A549 (cell line): ENCODE results near the gene PFKFB4.

ENCODE experiments used
- FOSL2 ChIP-seq, 2 experiments: fragments of 450-650 bp in 1 of 2; fragments of >200 bp in 1 of 2; sonication (Bioruptor Twin) in 1 of 2; formaldehyde crosslinking; IDR thresholded peaks; 2 replicates each; pipeline versions ENCODE4 v1.5.0 to v1.6.1; 2016 to 2020; ENCODE audit warnings: mild to moderate bottlenecking in 1 of 2, moderate library complexity in 1 of 2
- JUN ChIP-seq, 2 experiments: fragments of >200 bp; sonication (Bioruptor Twin); formaldehyde crosslinking; IDR thresholded peaks; 2 replicates in 1 of 2; 3 replicates in 1 of 2; pipeline ENCODE4 v1.6.1; 2016 to 2017
- PBX3 ChIP-seq: IDR thresholded peaks from 2 replicates; pipeline ENCODE4 v1.6.1; 2012
- POLR2A ChIP-seq: IDR thresholded peaks from 2 replicates; pipeline ENCODE4 v1.6.1; 2012; ENCODE audit warnings: mild to moderate bottlenecking, low read length
- RCOR1 ChIP-seq: fragments of 150-350 bp; IDR thresholded peaks from 2 replicates; pipeline ENCODE4 v1.6.1; 2014; ENCODE audit warnings: antibody characterized with exemption, low read length, low read depth

GRCh38 chr3:48468329-48468731 lies 88.3 kb downstream of the PFKFB4 start:
- no peak for TF ChIP-seq FOSL2 (IDR thresholded peaks at IDR 0.05)
- TF ChIP-seq FOSL2 (CRISPR knock-in tag; IDR thresholded peaks at IDR 0.05) = no peak
- no peak for TF ChIP-seq RCOR1
- no peak for TF ChIP-seq POLR2A
- TF ChIP-seq JUN (IDR thresholded peaks at IDR 0.05) = no peak
- TF ChIP-seq PBX3 = no peak
